Naive thymus-derived CD4-positive, alpha-beta T cell (primary cell): Measurements from ENCODE around the gene SKIL. TPM values are rescaled to one million over a fixed set of nuclear protein-coding genes. Genes with fewer than 3 reads are reported as not detected.

Source experiments
- ATAC-seq: fragments of 150-1000 bp; cut with Tn5 transposase; 2 replicates; pipeline ENCODE4 v1.10.0; 2021; ENCODE audit warnings: mild to moderate bottlenecking, moderate library complexity
- CTCF ChIA-PET: fragments of 350-600 bp; sonication (Branson Sonifier 250); formaldehyde crosslinking; loops from one replicate; lab custom pipeline; 2021; ENCODE audit warnings: antibody characterized with exemption; lab: Charles Lee
- POLR2A ChIA-PET: fragments of 350-600 bp; sonication (Branson Sonifier 250); formaldehyde crosslinking; loops from one replicate; lab custom pipeline; 2021; ENCODE audit warnings: antibody characterized with exemption, inconsistent platforms; lab: Charles Lee
- DNase-seq, 9 donors: peaks; one replicate each; pipeline versions ENCODE4 v3.0.0 to v3.0.0-alpha.2; 2020 to 2022; ENCODE audit warnings: mixed read lengths in 1 of 9
- H3K27ac ChIP-seq: one replicate; pipeline ENCODE4 v1.7.0; 2013; ENCODE audit warnings: mild to moderate bottlenecking, low read depth, low read length, moderate library complexity
- H3K27me3 ChIP-seq, 2 donors: one replicate each; pipeline ENCODE4 v1.7.0; 2013; ENCODE audit warnings: low read length in 2 of 2, mild to moderate bottlenecking in 2 of 2, moderate library complexity in 2 of 2; ENCODE audit not compliant: control insufficient read depth in 2 of 2, insufficient read depth in 2 of 2
- H3K36me3 ChIP-seq, 3 experiments: 1 replicate in 2 of 3; 2 replicates in 1 of 3; pipeline ENCODE4 v1.7.0; 2013; ENCODE audit warnings: low read length in 3 of 3, mild to moderate bottlenecking in 3 of 3, moderate library complexity in 1 of 3; ENCODE audit not compliant: insufficient read depth in 3 of 3, control insufficient read depth in 2 of 3
- H3K4me1 ChIP-seq, 2 donors: one replicate each; pipeline ENCODE4 v1.7.0; 2013; ENCODE audit warnings: low read length in 2 of 2, mild to moderate bottlenecking in 2 of 2, moderate library complexity in 1 of 2; ENCODE audit not compliant: control insufficient read depth in 2 of 2, insufficient read depth in 2 of 2
- H3K4me3 ChIP-seq: 2 replicates; pipeline ENCODE4 v1.7.0; 2013; ENCODE audit warnings: mild to moderate bottlenecking, low read length
- H3K9me3 ChIP-seq, 3 experiments: 1 replicate in 2 of 3; 2 replicates in 1 of 3; pipeline ENCODE4 v1.7.0; 2013; ENCODE audit warnings: low read length in 3 of 3; ENCODE audit not compliant: control insufficient read depth in 2 of 3
- H3K27ac Mint-ChIP-seq, 9 donors: one replicate each; pipeline ENCODE4 v1.8.0; 2020 to 2022; ENCODE audit warnings: mixed read lengths in 9 of 9, mild to moderate bottlenecking in 8 of 9, moderate library complexity in 5 of 9, inconsistent platforms in 2 of 9
- H3K27me3 Mint-ChIP-seq, 5 donors: one replicate each; pipeline ENCODE4 v1.8.0; 2021 to 2022; ENCODE audit warnings: mixed read lengths in 5 of 5, mild to moderate bottlenecking in 1 of 5
- H3K36me3 Mint-ChIP-seq, 5 donors: one replicate each; pipeline ENCODE4 v1.8.0; 2020 to 2022; ENCODE audit warnings: mixed read lengths in 5 of 5, mild to moderate bottlenecking in 3 of 5, inconsistent platforms in 1 of 5
- H3K4me1 Mint-ChIP-seq, 7 donors: one replicate each; pipeline ENCODE4 v1.8.0; 2020 to 2022; ENCODE audit warnings: mixed read lengths in 7 of 7, mild to moderate bottlenecking in 3 of 7, inconsistent platforms in 1 of 7
- H3K4me3 Mint-ChIP-seq, 10 donors: one replicate each; pipeline ENCODE4 v1.8.0; 2020 to 2022; ENCODE audit warnings: mild to moderate bottlenecking in 10 of 10, mixed read lengths in 10 of 10, moderate library complexity in 6 of 10, inconsistent platforms in 2 of 10
- H3K9me3 Mint-ChIP-seq, 11 donors: one replicate each; pipeline ENCODE4 v1.8.0; 2020 to 2022; ENCODE audit warnings: mixed read lengths in 11 of 11, mild to moderate bottlenecking in 4 of 11, inconsistent platforms in 1 of 11, moderate library complexity in 1 of 11
- intact Hi-C, 2 donors: fragments of 100-400 bp; cut with micrococcal nuclease; formaldehyde crosslinking; loops; one replicate each; pipeline ENCODE4 v1.15.1; 2023
- polyA plus RNA-seq, 2 donors: library from polyadenylated mRNA; unstranded; fragments of 300-500 nt; fragmentation: Illumina TruSeq; gene quantifications; one replicate each; pipeline ENCODE4 v1.2.3, GENCODE V29; 2021
- total RNA-seq, 6 experiments: library from RNA in 5 of 6; stranded (reverse) in 5 of 6; gene quantifications; 1 replicate in 5 of 6; 2 replicates in 1 of 6; pipeline ENCODE4 v1.2.3 and lab custom pipeline; 2021 to 2026

The SKIL gene
- total and polyA plus RNA-seq, 7 experiments from 2014 or later: 4.7 to 80.5 (median 36.0) TPM

- H3K4me1 ChIP-seq: peaks cover 7 to 13% of the 10 kb centered on the region in 2 donors
- Mint-ChIP-seq H3K4me3 (peak overlapping the region; percentile 64 to 86 (median 76)), H3K27ac (peak overlapping the region; percentile 64 to 94 (median 91)), H3K27me3 (peaks cover 0 to 26% (median 0%) of the 10 kb centered on the region in 5 donors), H3K9me3 (peaks cover 0 to 15% (median 0%) of the 10 kb centered on the region in 11 donors), H3K4me1 (peaks cover 19 to 59% (median 50%) of the 10 kb centered on the region in 7 donors), H3K36me3 (peaks cover 4 to 22% (median 15%) of the 10 kb centered on the region in 5 donors)
- H3K4me3 ChIP-seq: peak overlapping the region; percentile 30
- intact Hi-C loops: loop anchor here (2.0 to 10.0 kb wide), 11 partner anchors 44 to 1751 kb away; partner anchors contain the start of genes FNDC3B (in 2 of the 2), GPR160 (in 1 of the 2), LRRC34 (in 1 of the 2) and LRRIQ4 (in 1 of the 2)
- no peak for ATAC-seq
- CTCF ChIA-PET: interaction anchor here (0.5 to 1.2 kb wide), 5 partner anchors 14 to 168 kb away, joined by 3 read pairs; no protein-coding TSS in a partner anchor
- peak in 3 of 9 donors; percentile 28 to 40 (median 40) for DNase-seq
- H3K9me3 ChIP-seq: peaks cover 0 to 3% (median 0%) of the 10 kb centered on the region in 3 experiments
- POLR2A ChIA-PET: interaction anchor here (0.6 to 3.8 kb wide), 9 partner anchors 10 to 900 kb away, joined by 3 to 18 read pairs (median 6); partner anchors contain the start of genes PHC3 and TERC
- peaks cover 0 to 8% (median 0%) of the 10 kb centered on the region in 3 experiments for H3K36me3 ChIP-seq
- peak overlapping the region; percentile 67 for H3K27ac ChIP-seq
- no peaks in the 10 kb centered on the region for H3K27me3 ChIP-seq
These were observed 1.5 kb upstream of the SKIL start for GRCh38 chr3:170355738-170356595.

GRCh38 chr3:170356596-170357175, 829 bp upstream of the SKIL start:
- Mint-ChIP-seq H3K27ac (peak overlapping the region; percentile 64 to 94 (median 91)), H3K4me3 (peak overlapping the region; percentile 64 to 95 (median 79)), H3K9me3 (peaks cover 0 to 20% (median 5%) of the 10 kb centered on the region in 11 donors), H3K27me3 (peaks cover 0 to 26% (median 0%) of the 10 kb centered on the region in 5 donors), H3K4me1 (peaks cover 25 to 63% (median 55%) of the 10 kb centered on the region in 7 donors), H3K36me3 (peaks cover 5 to 27% (median 22%) of the 10 kb centered on the region in 5 donors)
- ATAC-seq (peak; percentile 40), DNase-seq (peak in 5 of 9 donors; percentile 37 to 78 (median 51))
- intact Hi-C loops: loop anchor here (1.0 to 10.0 kb wide), 22 partner anchors 44 to 1751 kb away; partner anchors contain the start of genes EIF5A2 (in 2 of the 2), FNDC3B (in 2 of the 2), PHC3 (in 2 of the 2) and PRKCI (in 2 of the 2)
- H3K9me3 ChIP-seq: peaks cover 0 to 6% (median 0%) of the 10 kb centered on the region in 3 experiments
- H3K36me3 ChIP-seq: peaks cover 0 to 11% (median 0%) of the 10 kb centered on the region in 3 experiments
- ChIA-PET POLR2A (interaction anchor here (0.6 to 3.8 kb wide), 11 partner anchors 9 to 592 kb away, joined by 3 to 18 read pairs (median 6); partner anchors contain the start of genes MYNN, PHC3 and TERC), CTCF (interaction anchor here (0.6 to 1.5 kb wide), 6 partner anchors 13 to 491 kb away, joined by 3 to 7 read pairs (median 3); no protein-coding TSS in a partner anchor)
- H3K4me3 ChIP-seq: peak overlapping the region; percentile 30
- H3K4me1 ChIP-seq: peaks cover 7 to 13% of the 10 kb centered on the region in 2 donors
- peak overlapping the region; percentile 67 for H3K27ac ChIP-seq
- no peaks in the 10 kb centered on the region for H3K27me3 ChIP-seq

GRCh38 chr3:170358042-170359010, 811 bp downstream of the SKIL start:
- Histone ChIP-seq H3K9me3 (peaks cover 0 to 8% (median 0%) of the 10 kb centered on the region in 3 experiments), H3K27me3 (no peaks in the 10 kb centered on the region), H3K4me3 (peak overlapping the region; percentile 63), H3K36me3 (peaks cover 0 to 14% (median 0%) of the 10 kb centered on the region in 3 experiments), H3K27ac (peak overlapping the region; percentile 99), H3K4me1 (peaks cover 7 to 13% of the 10 kb centered on the region in 2 donors)
- peak; percentile 58 to 81 (median 67) for DNase-seq
- H3K27me3 Mint-ChIP-seq: peaks cover 0 to 26% (median 0%) of the 10 kb centered on the region in 5 donors
- ChIA-PET CTCF (interaction anchor here (0.6 to 1.5 kb wide), 4 partner anchors 17 to 597 kb away, joined by 3 to 6 read pairs (median 3); no protein-coding TSS in a partner anchor), POLR2A (interaction anchor here (0.6 to 3.8 kb wide), 10 partner anchors 8 to 958 kb away, joined by 3 to 18 read pairs (median 4); partner anchors contain the start of genes MYNN, PHC3, PRKCI and TERC)
- peaks cover 8 to 33% (median 30%) of the 10 kb centered on the region in 5 donors for H3K36me3 Mint-ChIP-seq
- H3K9me3 Mint-ChIP-seq: peaks cover 0 to 31% (median 9%) of the 10 kb centered on the region in 11 donors
- H3K4me1 Mint-ChIP-seq: peaks cover 28 to 75% (median 65%) of the 10 kb centered on the region in 7 donors
- H3K27ac Mint-ChIP-seq: peak overlapping the region; percentile 74 to 99 (median 96)
- ATAC-seq: peak; percentile 28
- peak overlapping the region; percentile 80 to 95 (median 90) for H3K4me3 Mint-ChIP-seq
- intact Hi-C loops: loop anchor here (1.0 to 10.0 kb wide), 8 partner anchors 14 to 1749 kb away; partner anchors contain the start of genes FNDC3B (in 2 of the 2), GPR160 (in 1 of the 2), LRRC34 (in 1 of the 2) and LRRIQ4 (in 1 of the 2)

GRCh38 chr3:170359178-170359704, 1.7 kb downstream of the SKIL start:
- Mint-ChIP-seq H3K27ac (peak overlapping the region in 8 of 9 donors; percentile 91 to 99 (median 95)), H3K27me3 (peaks cover 0 to 17% (median 0%) of the 10 kb centered on the region in 5 donors), H3K4me3 (peak overlapping the region; percentile 80 to 95 (median 90)), H3K36me3 (peaks cover 8 to 40% (median 33%) of the 10 kb centered on the region in 5 donors), H3K9me3 (peaks cover 0 to 35% (median 9%) of the 10 kb centered on the region in 11 donors), H3K4me1 (peaks cover 28 to 70% (median 57%) of the 10 kb centered on the region in 7 donors)
- CTCF ChIA-PET: no interaction called here
- Histone ChIP-seq H3K27ac (no peak overlapping the region), H3K4me1 (peaks cover 7 to 13% of the 10 kb centered on the region in 2 donors), H3K4me3 (no peak overlapping the region), H3K36me3 (peaks cover 0 to 14% (median 0%) of the 10 kb centered on the region in 3 experiments), H3K27me3 (no peaks in the 10 kb centered on the region), H3K9me3 (peaks cover 0 to 12% (median 0%) of the 10 kb centered on the region in 3 experiments)
- intact Hi-C loops: loop anchor here (5.0 to 10.0 kb wide), 6 partner anchors 47 to 1748 kb away; partner anchors contain the start of genes FNDC3B (in 2 of the 2), GPR160 (in 1 of the 2), LRRC34 (in 1 of the 2) and LRRIQ4 (in 1 of the 2)
- DNase-seq: peak in 1 of 9 donors; percentile 4
- ATAC-seq: no peak
- POLR2A ChIA-PET: interaction anchor here (0.6 to 3.8 kb wide), 6 partner anchors 10 to 957 kb away, joined by 3 to 18 read pairs (median 3); partner anchors contain the start of genes PHC3 and PRKCI
